Measurements from ENCODE around the gene LRCH3. TPM values are rescaled to one million over a fixed set of nuclear protein-coding genes. Genes with fewer than 3 reads are reported as not detected.

Gene LRCH3
- total and polyA plus RNA-seq, 2 of the 13 experiments (the other 11 are each of a cell fraction or from before 2014, with no cell fraction given), result 25.5 to 103 TPM

GRCh38 chr3:197811343-197811742 is 20.3 kb downstream of the LRCH3 start:
- ATAC-seq, result no peak
- Histone ChIP-seq H4K20me1 (ENCODE audit: insufficient read depth, low read length) (no peaks in the 10 kb centered on the region), H3K79me2 (ENCODE audit: insufficient read depth, low read length) (peaks cover 72% of the 10 kb centered on the region), H3K36me3 (replicated peaks in 1 of 2; ENCODE audit: control insufficient read depth in 1 of 2, insufficient read depth in 2 of 2, low read length in 2 of 2) (no peaks in the 10 kb centered on the region; a peak in 1 of 5 replicates), H3K4me2 (ENCODE audit: low read depth, low read length) (no peak overlapping the region), H3K4me3 (replicated peaks in 1 of 3; ENCODE audit: insufficient read depth in 1 of 3, low read depth in 2 of 3, low read length in 3 of 3) (no peak overlapping the region), H2AFZ (ENCODE audit: low read length) (no peak overlapping the region), H3K9ac (ENCODE audit: insufficient read depth, low read depth, low read length) (no peak overlapping the region), H3K27me3 (ENCODE audit: control insufficient read depth in 1 of 2, insufficient read depth in 2 of 2, low read length in 2 of 2) (no peaks in the 10 kb centered on the region; a peak in 1 of 5 replicates), H3K4me1 (ENCODE audit: insufficient read depth, low read length) (peaks cover 16% of the 10 kb centered on the region), H3K27ac (ENCODE audit: extremely low read length, insufficient read depth, low read length) (no peak overlapping the region), H3K9me3 (ENCODE audit: low read length) (no peaks in the 10 kb centered on the region)
- no peak for FAIRE-seq
- DNase-seq (ENCODE audit: low spot score), result no peak
- WGBS (ENCODE audit: low lambda C conversion rate), result 97% methylated on average over 3 of the region's 3 CpGs
- BruUV-seq (replicated peaks), result no TSS peak
- ChIA-PET CTCF (ENCODE audit: low intra/inter-chr PET ratio, low total read pairs) (no interaction called here), POLR2A (no interaction called here)
- intact Hi-C loops (cut with micrococcal nuclease; ENCODE audit: unreplicated experiment) (no loop called here), in situ Hi-C loops (cut with HindIII; ENCODE audit: extremely low pct_ligation_motif_present, low pct_unique_long_range_greater_than_20kb) (no loop called here)
- no peak for TF ChIP-seq SMC3 (IDR thresholded peaks at IDR 0.05; ENCODE audit: low read length)
- TF ChIP-seq, protein P1, sequence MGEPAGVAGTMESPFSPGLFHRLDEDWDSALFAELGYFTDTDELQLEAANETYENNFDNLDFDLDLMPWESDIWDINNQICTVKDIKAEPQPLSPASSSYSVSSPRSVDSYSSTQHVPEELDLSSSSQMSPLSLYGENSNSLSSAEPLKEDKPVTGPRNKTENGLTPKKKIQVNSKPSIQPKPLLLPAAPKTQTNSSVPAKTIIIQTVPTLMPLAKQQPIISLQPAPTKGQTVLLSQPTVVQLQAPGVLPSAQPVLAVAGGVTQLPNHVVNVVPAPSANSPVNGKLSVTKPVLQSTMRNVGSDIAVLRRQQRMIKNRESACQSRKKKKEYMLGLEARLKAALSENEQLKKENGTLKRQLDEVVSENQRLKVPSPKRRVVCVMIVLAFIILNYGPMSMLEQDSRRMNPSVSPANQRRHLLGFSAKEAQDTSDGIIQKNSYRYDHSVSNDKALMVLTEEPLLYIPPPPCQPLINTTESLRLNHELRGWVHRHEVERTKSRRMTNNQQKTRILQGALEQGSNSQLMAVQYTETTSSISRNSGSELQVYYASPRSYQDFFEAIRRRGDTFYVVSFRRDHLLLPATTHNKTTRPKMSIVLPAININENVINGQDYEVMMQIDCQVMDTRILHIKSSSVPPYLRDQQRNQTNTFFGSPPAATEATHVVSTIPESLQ (CRISPR knock-in tag; conservative IDR thresholded peaks at IDR 0.05), result no peak
- no peak for TF ChIP-seq RAD21 (CRISPR knock-in tag; IDR thresholded peaks at IDR 0.05)
- no peak for TF ChIP-seq ZNF101 (CRISPR knock-in tag; IDR thresholded peaks at IDR 0.05; ENCODE audit: borderline replicate concordance, low read depth)
- no peak for TF ChIP-seq NR3C1 (CRISPR knock-in tag; IDR thresholded peaks at IDR 0.05)
- TF ChIP-seq NONO (IDR thresholded peaks at IDR 0.05), result no peak
- TF ChIP-seq NONO (CRISPR knock-in tag; conservative IDR thresholded peaks at IDR 0.05), result no peak
- no peak for TF ChIP-seq IRF9 (CRISPR knock-in tag; IDR thresholded peaks at IDR 0.05; ENCODE audit: borderline replicate concordance)
- TF ChIP-seq, protein P2, sequence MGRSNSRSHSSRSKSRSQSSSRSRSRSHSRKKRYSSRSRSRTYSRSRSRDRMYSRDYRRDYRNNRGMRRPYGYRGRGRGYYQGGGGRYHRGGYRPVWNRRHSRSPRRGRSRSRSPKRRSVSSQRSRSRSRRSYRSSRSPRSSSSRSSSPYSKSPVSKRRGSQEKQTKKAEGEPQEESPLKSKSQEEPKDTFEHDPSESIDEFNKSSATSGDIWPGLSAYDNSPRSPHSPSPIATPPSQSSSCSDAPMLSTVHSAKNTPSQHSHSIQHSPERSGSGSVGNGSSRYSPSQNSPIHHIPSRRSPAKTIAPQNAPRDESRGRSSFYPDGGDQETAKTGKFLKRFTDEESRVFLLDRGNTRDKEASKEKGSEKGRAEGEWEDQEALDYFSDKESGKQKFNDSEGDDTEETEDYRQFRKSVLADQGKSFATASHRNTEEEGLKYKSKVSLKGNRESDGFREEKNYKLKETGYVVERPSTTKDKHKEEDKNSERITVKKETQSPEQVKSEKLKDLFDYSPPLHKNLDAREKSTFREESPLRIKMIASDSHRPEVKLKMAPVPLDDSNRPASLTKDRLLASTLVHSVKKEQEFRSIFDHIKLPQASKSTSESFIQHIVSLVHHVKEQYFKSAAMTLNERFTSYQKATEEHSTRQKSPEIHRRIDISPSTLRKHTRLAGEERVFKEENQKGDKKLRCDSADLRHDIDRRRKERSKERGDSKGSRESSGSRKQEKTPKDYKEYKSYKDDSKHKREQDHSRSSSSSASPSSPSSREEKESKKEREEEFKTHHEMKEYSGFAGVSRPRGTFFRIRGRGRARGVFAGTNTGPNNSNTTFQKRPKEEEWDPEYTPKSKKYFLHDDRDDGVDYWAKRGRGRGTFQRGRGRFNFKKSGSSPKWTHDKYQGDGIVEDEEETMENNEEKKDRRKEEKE (IDR thresholded peaks at IDR 0.05), result no peak
- TF ChIP-seq ZNF740 (CRISPR knock-in tag; IDR thresholded peaks at IDR 0.05), result no peak
- no peak for TF ChIP-seq KDM1A (CRISPR knock-in tag; IDR thresholded peaks at IDR 0.05)
- TF ChIP-seq, protein P3, sequence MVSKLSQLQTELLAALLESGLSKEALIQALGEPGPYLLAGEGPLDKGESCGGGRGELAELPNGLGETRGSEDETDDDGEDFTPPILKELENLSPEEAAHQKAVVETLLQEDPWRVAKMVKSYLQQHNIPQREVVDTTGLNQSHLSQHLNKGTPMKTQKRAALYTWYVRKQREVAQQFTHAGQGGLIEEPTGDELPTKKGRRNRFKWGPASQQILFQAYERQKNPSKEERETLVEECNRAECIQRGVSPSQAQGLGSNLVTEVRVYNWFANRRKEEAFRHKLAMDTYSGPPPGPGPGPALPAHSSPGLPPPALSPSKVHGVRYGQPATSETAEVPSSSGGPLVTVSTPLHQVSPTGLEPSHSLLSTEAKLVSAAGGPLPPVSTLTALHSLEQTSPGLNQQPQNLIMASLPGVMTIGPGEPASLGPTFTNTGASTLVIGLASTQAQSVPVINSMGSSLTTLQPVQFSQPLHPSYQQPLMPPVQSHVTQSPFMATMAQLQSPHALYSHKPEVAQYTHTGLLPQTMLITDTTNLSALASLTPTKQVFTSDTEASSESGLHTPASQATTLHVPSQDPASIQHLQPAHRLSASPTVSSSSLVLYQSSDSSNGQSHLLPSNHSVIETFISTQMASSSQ (IDR thresholded peaks at IDR 0.05; ENCODE audit: low read depth), result no peak
- TF ChIP-seq, protein P3 (CRISPR knock-in tag; IDR thresholded peaks at IDR 0.05; ENCODE audit: borderline replicate concordance), result no peak
- TF ChIP-seq ZNF841 (CRISPR knock-in tag; IDR thresholded peaks at IDR 0.05; ENCODE audit: borderline replicate concordance), result no peak
- no peak for TF ChIP-seq ARNTL (CRISPR knock-in tag; IDR thresholded peaks at IDR 0.05)
- TF ChIP-seq ATF7 (IDR thresholded peaks at IDR 0.05), result no peak
- no peak for TF ChIP-seq ATF7 (CRISPR knock-in tag; IDR thresholded peaks at IDR 0.05)
